GM12878 (cell line): Measurements from ENCODE around the gene PPP3CB.

Experiments
- JUNB ChIP-seq: IDR thresholded peaks from 2 replicates; pipeline ENCODE4 v1.6.1; 2016; ENCODE audit warnings: antibody characterized with exemption, mild to moderate bottlenecking
- RELA ChIP-seq: fragments of 450-650 bp; IDR thresholded peaks from 2 replicates; pipeline ENCODE4 v1.8.0; 2014; ENCODE audit warnings: borderline replicate concordance; ENCODE audit not compliant: partially characterized antibody
- REST ChIP-seq: IDR thresholded peaks from 2 replicates; pipeline ENCODE4 v1.6.1; 2012; ENCODE audit warnings: mild to moderate bottlenecking, low read depth, low read length
- SP1 ChIP-seq: IDR thresholded peaks from one replicate; pipeline ENCODE4 v1.6.1; 2011; ENCODE audit warnings: low read depth, low read length
- ZNF274 ChIP-seq: IDR thresholded peaks from one replicate; pipeline ENCODE4 v1.8.0; 2011; ENCODE audit not compliant: insufficient read length, insufficient read depth

- no peak for TF ChIP-seq RELA
- TF ChIP-seq ZNF274: no peak
- TF ChIP-seq SP1: no peak
- TF ChIP-seq JUNB: no peak
- TF ChIP-seq REST: no peak
These were observed 13.9 kb upstream of the PPP3CB start for GRCh38 chr10:73509695-73510094.
